Transverse colon (tissue), 4 donors: Measurements from ENCODE around the gene TEKT1. TPM values are rescaled to one million over a fixed set of nuclear protein-coding genes. Genes with fewer than 3 reads are reported as not detected.

ENCODE experiments used
- DNase-seq: peaks from one replicate; pipeline ENCODE4 v3.0.0-alpha.2; 2019
- H3K27ac ChIP-seq, 4 donors: fragments of 200-600 bp; sonication (generic); 2 replicates each; pipeline ENCODE4 v1.5.1; 2016 to 2018; ENCODE audit warnings: inconsistent platforms in 4 of 4
- H3K27me3 ChIP-seq: fragments of 200-600 bp; sonication (generic); 2 replicates; pipeline ENCODE4 v1.5.1; 2017; ENCODE audit warnings: inconsistent platforms
- H3K36me3 ChIP-seq, 4 donors: fragments of 200-600 bp; sonication (generic); 2 replicates each; pipeline ENCODE4 v1.5.1; 2017 to 2019; ENCODE audit warnings: inconsistent platforms in 4 of 4
- H3K4me1 ChIP-seq, 4 donors: fragments of 200-600 bp; sonication (generic); 2 replicates each; pipeline ENCODE4 v1.5.1; 2017 to 2020; ENCODE audit warnings: inconsistent platforms in 4 of 4
- H3K4me3 ChIP-seq, 4 donors: fragments of 200-600 bp; sonication (generic); 1 replicate in 1 of 4; 2 replicates in 3 of 4; pipeline versions ENCODE4 v1.5.1 to v1.6.1; 2017 to 2019; ENCODE audit warnings: inconsistent platforms in 4 of 4
- H3K9me3 ChIP-seq, 2 donors: fragments of 200-600 bp; sonication (generic); 2 replicates each; pipeline ENCODE4 v1.5.1; 2017 to 2019; ENCODE audit warnings: inconsistent platforms in 2 of 2
- CTCF ChIP-seq, 5 experiments: fragments of 200-600 bp in 3 of 5; fragments of 450-650 bp in 2 of 5; sonication (generic) in 3 of 5; IDR thresholded peaks; 1 replicate in 2 of 5; 2 replicates in 3 of 5; pipeline ENCODE4 v1.5.1; 2016 to 2017; ENCODE audit warnings: antibody characterized with exemption in 5 of 5, inconsistent platforms in 3 of 5, mild to moderate bottlenecking in 2 of 5, moderate library complexity in 1 of 5
- EP300 ChIP-seq: sonication (generic); formaldehyde crosslinking; IDR thresholded peaks from one replicate; pipeline ENCODE4 v1.6.1; 2017; ENCODE audit warnings: antibody characterized with exemption, low read depth
- POLR2A ChIP-seq: fragments of 450-650 bp; IDR thresholded peaks from one replicate; pipeline ENCODE4 v1.6.1; 2016; ENCODE audit warnings: antibody characterized with exemption, mild to moderate bottlenecking, moderate library complexity
- POLR2AphosphoS5 ChIP-seq, 3 donors: sonication (generic); formaldehyde crosslinking; IDR thresholded peaks; one replicate each; pipeline ENCODE4 v1.6.1; 2016; ENCODE audit warnings: antibody characterized with exemption in 3 of 3
- WGBS, 2 donors: methylation state at CpG; one replicate each; pipeline ENCODE4 v1.1.5; 2018; ENCODE audit warnings: low coverage in 1 of 2; 5-methylcytosine and 5-hydroxymethylcytosine counted together
- in situ Hi-C, 4 donors: fragments of 200-750 bp; cut with MboI; loops; one replicate each; pipeline versions ENCODE4 v1.15.0 to v1.15.1; 2017; ENCODE audit warnings: low sequenced_read_pairs in 3 of 4, low pct_ligation_motif_present in 1 of 4, low pct_unique_long_range_greater_than_20kb in 1 of 4
- intact Hi-C: fragments of 100-400 bp; cut with DNase I; formaldehyde crosslinking; loops from one replicate; pipeline ENCODE4 v1.15.1; 2023; ENCODE audit warnings: low total_unique reads
- total RNA-seq, 4 donors: library from RNA; depleted of rRNA; stranded (reverse); fragments of >200 nt; gene quantifications; one replicate each; pipeline ENCODE4 v1.1.0, GENCODE V29; 2016

TEKT1 gene
- total RNA-seq, 4 donors from 2014 or later: not detected

GRCh38 chr17:6786618-6787017 is 44.9 kb downstream of the TEKT1 start:
- no peak for TF ChIP-seq EP300
- no peak for TF ChIP-seq POLR2AphosphoS5 (IDR thresholded peaks at IDR 0.05)
- TF ChIP-seq POLR2A: no peak
- TF ChIP-seq CTCF (IDR thresholded peaks at IDR 0.05): no peak
- no peak overlapping the region for H3K4me3 ChIP-seq
- H3K4me1 ChIP-seq: no peaks in the 10 kb centered on the region
- no peak for DNase-seq
- peaks cover 3 to 5% of the 10 kb centered on the region in 2 donors for H3K9me3 ChIP-seq
- peaks cover 73% of the 10 kb centered on the region for H3K27me3 ChIP-seq
- intact Hi-C loops (no loop called here), in situ Hi-C loops (loop anchor here in 1 of 4 donors (25.0 kb wide), 1 partner anchor 99 kb away; no protein-coding TSS in a partner anchor)
- H3K27ac ChIP-seq: no peak overlapping the region
- 13 to 70% methylated on average over 1 to 8 of the region's 8 CpGs for whole genome bisulfite sequencing, 2 donors
- no peaks in the 10 kb centered on the region for H3K36me3 ChIP-seq

- Histone ChIP-seq H3K9me3 (peaks cover 3 to 5% of the 10 kb centered on the region in 2 donors), H3K27me3 (peaks cover 41% of the 10 kb centered on the region), H3K4me1 (no peaks in the 10 kb centered on the region), H3K36me3 (no peaks in the 10 kb centered on the region), H3K4me3 (no peak overlapping the region), H3K27ac (no peak overlapping the region)
- DNase-seq: no peak
- 86% methylated on average over 4 of the region's 4 CpGs for WGBS, 2 donors
- in situ Hi-C loops: loop anchor here in 1 of 4 donors (25.0 kb wide), 1 partner anchor 95 kb away; no protein-coding TSS in a partner anchor
- TF ChIP-seq CTCF (IDR thresholded peaks at IDR 0.05): no peak
- TF ChIP-seq POLR2AphosphoS5 (IDR thresholded peaks at IDR 0.05): no peak
- no peak for TF ChIP-seq POLR2A
- no peak for TF ChIP-seq EP300
- intact Hi-C loops: no loop called here
These were observed 49.3 kb downstream of the TEKT1 start for GRCh38 chr17:6782244-6782643.

GRCh38 chr17:6780886-6781285 is 50.6 kb downstream of the TEKT1 start:
- intact Hi-C loops: no loop called here
- WGBS, 2 donors: 63% methylated on average over 3 of the region's 3 CpGs; no CpG with 5 or more reads in 1 of the 2 donors
- Histone ChIP-seq H3K36me3 (no peaks in the 10 kb centered on the region), H3K27me3 (peaks cover 41% of the 10 kb centered on the region), H3K9me3 (peaks cover 3 to 5% of the 10 kb centered on the region in 2 donors), H3K4me1 (peaks cover 0 to 2% (median 0%) of the 10 kb centered on the region in 4 donors), H3K4me3 (no peak overlapping the region), H3K27ac (no peak overlapping the region)
- no peak for DNase-seq
- TF ChIP-seq POLR2A (no peak), POLR2AphosphoS5 (IDR thresholded peaks at IDR 0.05) (no peak), EP300 (no peak), CTCF (IDR thresholded peaks at IDR 0.05) (no peak)
- in situ Hi-C loops: loop anchor here in 1 of 4 donors (25.0 kb wide), 1 partner anchor 94 kb away; no protein-coding TSS in a partner anchor

- in situ Hi-C loops (loop anchor here in 1 of 4 donors (25.0 kb wide), 1 partner anchor 93 kb away; no protein-coding TSS in a partner anchor), intact Hi-C loops (no loop called here)
- Histone ChIP-seq H3K27me3 (peaks cover 41% of the 10 kb centered on the region), H3K9me3 (peaks cover 5 to 8% of the 10 kb centered on the region in 2 donors), H3K27ac (no peak overlapping the region), H3K36me3 (no peaks in the 10 kb centered on the region), H3K4me3 (no peak overlapping the region), H3K4me1 (peaks cover 0 to 4% (median 0%) of the 10 kb centered on the region in 4 donors)
- TF ChIP-seq POLR2AphosphoS5 (IDR thresholded peaks at IDR 0.05) (no peak), EP300 (no peak), POLR2A (no peak), CTCF (IDR thresholded peaks at IDR 0.05) (no peak)
- WGBS, 2 donors: 81% methylated on average over 8 of the region's 8 CpGs; no CpG with 5 or more reads in 1 of the 2 donors
- DNase-seq: no peak
These were observed 51.5 kb downstream of the TEKT1 start for GRCh38 chr17:6780001-6780400.
